HEK293 (cell line): Measurements from ENCODE around the gene E2F4.
A peak's percentile ranks its signal among the peaks of the same experiment; 100 is the strongest.

Experiments
- BCL11B ChIP-seq: fragments of 450-650 bp; formaldehyde crosslinking; IDR thresholded peaks from 2 replicates; pipeline ENCODE4 v1.5.1; 2016; ENCODE audit warnings: low read depth, missing biosample characterization, missing genetic modification characterization
- BCL6B ChIP-seq: fragments of 450-650 bp; formaldehyde crosslinking; IDR thresholded peaks from 2 replicates; pipeline ENCODE4 v1.5.1; 2017; ENCODE audit warnings: missing biosample characterization, missing genetic modification characterization
- FEZF1 ChIP-seq: fragments of 450-650 bp; formaldehyde crosslinking; IDR thresholded peaks from 2 replicates; pipeline ENCODE4 v1.5.1; 2016; ENCODE audit warnings: missing biosample characterization, missing genetic modification characterization
- HOXA7 ChIP-seq: sonication (generic); formaldehyde crosslinking; IDR thresholded peaks from 2 replicates; pipeline ENCODE4 v1.8.1; 2022; ENCODE audit warnings: missing genetic modification reagents, borderline replicate concordance
- HOXD13 ChIP-seq: sonication (generic); formaldehyde crosslinking; IDR thresholded peaks from 2 replicates; pipeline ENCODE4 v1.8.0; 2022; ENCODE audit warnings: missing genetic modification reagents, borderline replicate concordance
- PRDM1 ChIP-seq: fragments of 450-650 bp; formaldehyde crosslinking; IDR thresholded peaks from 2 replicates; pipeline ENCODE4; 2016; ENCODE audit warnings: missing biosample characterization, missing genetic modification characterization
- TSHZ1 ChIP-seq: fragments of 450-650 bp; formaldehyde crosslinking; IDR thresholded peaks from 2 replicates; pipeline ENCODE4 v1.5.1; 2016; ENCODE audit warnings: missing biosample characterization, missing genetic modification characterization, borderline replicate concordance
- ZBTB6 ChIP-seq: fragments of 450-650 bp; formaldehyde crosslinking; IDR thresholded peaks from 2 replicates; pipeline ENCODE4 v1.5.1; 2017; ENCODE audit warnings: missing biosample characterization, missing genetic modification characterization
- ZFP3 ChIP-seq: fragments of 450-650 bp; formaldehyde crosslinking; IDR thresholded peaks from 2 replicates; pipeline ENCODE4 v1.5.1; 2016; ENCODE audit warnings: low read depth, missing biosample characterization, missing genetic modification characterization
- ZNF114 ChIP-seq: fragments of 450-650 bp; formaldehyde crosslinking; IDR thresholded peaks from 2 replicates; pipeline ENCODE4 v1.5.0; 2017; ENCODE audit warnings: missing biosample characterization, missing genetic modification characterization
- ZNF121 ChIP-seq: fragments of 450-650 bp; formaldehyde crosslinking; IDR thresholded peaks from 2 replicates; pipeline ENCODE4 v1.5.1; 2016; ENCODE audit warnings: missing biosample characterization, missing genetic modification characterization
- ZNF138 ChIP-seq: fragments of 450-650 bp; formaldehyde crosslinking; IDR thresholded peaks from 2 replicates; pipeline ENCODE4 v1.5.1; 2016; ENCODE audit warnings: missing biosample characterization, missing genetic modification characterization, borderline replicate concordance
- ZNF148 ChIP-seq: fragments of 450-650 bp; formaldehyde crosslinking; IDR thresholded peaks from 2 replicates; pipeline ENCODE4 v1.5.0; 2017; ENCODE audit warnings: missing biosample characterization, missing genetic modification characterization, borderline replicate concordance
- ZNF202 ChIP-seq: fragments of 450-650 bp; formaldehyde crosslinking; IDR thresholded peaks from 2 replicates; pipeline ENCODE4 v1.5.1; 2016; ENCODE audit warnings: missing biosample characterization, missing genetic modification characterization, borderline replicate concordance
- ZNF354C ChIP-seq: fragments of 450-650 bp; formaldehyde crosslinking; IDR thresholded peaks from 2 replicates; pipeline ENCODE4 v1.5.1; 2016; ENCODE audit warnings: missing biosample characterization, missing genetic modification characterization, low read depth, borderline replicate concordance
- ZNF362 ChIP-seq: fragments of 450-650 bp; formaldehyde crosslinking; IDR thresholded peaks from 2 replicates; pipeline ENCODE4 v1.5.1; 2016; ENCODE audit warnings: missing biosample characterization, missing genetic modification characterization
- ZNF501 ChIP-seq: fragments of 450-650 bp; formaldehyde crosslinking; IDR thresholded peaks from 2 replicates; pipeline ENCODE4 v1.5.1; 2016; ENCODE audit warnings: missing biosample characterization, missing genetic modification characterization
- ZNF510 ChIP-seq: fragments of 450-650 bp; formaldehyde crosslinking; IDR thresholded peaks from 2 replicates; pipeline ENCODE4 v1.5.1; 2018; ENCODE audit warnings: mild to moderate bottlenecking, missing genetic modification characterization, missing biosample characterization; ENCODE audit not compliant: insufficient replicate concordance
- ZNF544 ChIP-seq: fragments of 450-650 bp; formaldehyde crosslinking; IDR thresholded peaks from 2 replicates; pipeline ENCODE4 v1.5.0; 2017; ENCODE audit warnings: missing biosample characterization, missing genetic modification characterization
- ZNF610 ChIP-seq: fragments of 450-650 bp; formaldehyde crosslinking; IDR thresholded peaks from 2 replicates; pipeline ENCODE4 v1.5.1; 2016; ENCODE audit warnings: missing biosample characterization, missing genetic modification characterization, borderline replicate concordance
- ZNF623 ChIP-seq: fragments of 450-650 bp; formaldehyde crosslinking; IDR thresholded peaks from 2 replicates; pipeline ENCODE4 v1.5.1; 2016; ENCODE audit warnings: missing biosample characterization, missing genetic modification characterization
- ZNF785 ChIP-seq: fragments of 450-650 bp; formaldehyde crosslinking; IDR thresholded peaks from 2 replicates; pipeline ENCODE4 v1.5.1; 2016; ENCODE audit warnings: missing biosample characterization, missing genetic modification characterization
- ZNF830 ChIP-seq: fragments of 450-650 bp; IDR thresholded peaks from 2 replicates; pipeline ENCODE4 v1.5.0; 2018; ENCODE audit warnings: missing biosample characterization, missing genetic modification characterization, low read depth, mild to moderate bottlenecking, moderate library complexity
- ZXDB ChIP-seq: fragments of 450-650 bp; formaldehyde crosslinking; IDR thresholded peaks from 2 replicates; pipeline ENCODE4 v1.5.1; 2016; ENCODE audit warnings: missing biosample characterization, missing genetic modification characterization
- TF ChIP-seq, protein P1 (sequence below): fragments of 450-650 bp; formaldehyde crosslinking; IDR thresholded peaks from 2 replicates; pipeline ENCODE4 v1.5.1; 2016; ENCODE audit warnings: missing biosample characterization, missing genetic modification characterization
- TF ChIP-seq, protein P2 (sequence below): fragments of 450-650 bp; IDR thresholded peaks from 2 replicates; pipeline ENCODE4 v1.5.1; 2018; ENCODE audit warnings: missing biosample characterization, mild to moderate bottlenecking, missing genetic modification characterization

E2F4 gene

DNA sequence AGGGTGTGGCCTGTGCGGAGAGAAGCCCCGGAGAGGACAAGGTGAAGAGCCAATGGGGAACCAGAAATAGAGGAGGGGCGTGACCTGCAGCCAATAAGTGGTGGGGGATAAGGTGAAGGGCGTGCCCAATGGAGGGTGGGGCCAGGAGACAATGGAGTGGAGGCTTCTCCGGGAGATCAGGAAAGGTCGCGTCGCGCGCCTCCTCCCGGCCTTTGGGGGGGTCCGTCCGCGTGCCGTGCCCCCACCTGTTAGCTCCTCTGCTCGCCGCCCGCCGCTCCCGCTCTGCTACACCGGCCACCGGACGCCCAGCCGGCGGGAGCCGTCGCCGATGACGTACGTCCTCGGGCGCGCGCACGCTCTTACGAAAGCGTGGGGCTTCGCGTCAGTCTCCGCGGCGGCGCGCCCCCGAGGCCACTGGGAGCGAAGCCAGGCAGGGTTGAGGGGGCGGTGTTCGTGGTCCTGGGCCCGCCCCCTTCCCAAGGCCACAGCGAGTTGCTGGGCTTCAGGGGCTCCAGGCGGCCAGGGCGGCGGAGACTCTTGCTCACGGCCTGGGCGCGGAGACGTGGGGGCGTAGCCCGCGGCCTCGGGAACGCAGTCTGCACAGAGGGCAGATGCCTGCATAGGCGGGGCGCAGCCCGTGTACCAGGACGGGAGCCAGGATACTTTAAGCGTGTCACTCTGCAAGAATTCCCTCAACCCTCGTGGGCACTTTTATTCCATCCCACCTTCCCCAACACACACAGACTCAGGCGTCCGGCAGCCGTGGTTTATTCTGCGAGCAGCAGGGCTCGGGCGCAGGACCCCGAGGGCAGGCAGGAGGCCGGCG is 8.1 kb upstream of the E2F4 start, which contains the start of gene MATCAP1 (continued):
- TF ChIP-seq, protein P1, sequence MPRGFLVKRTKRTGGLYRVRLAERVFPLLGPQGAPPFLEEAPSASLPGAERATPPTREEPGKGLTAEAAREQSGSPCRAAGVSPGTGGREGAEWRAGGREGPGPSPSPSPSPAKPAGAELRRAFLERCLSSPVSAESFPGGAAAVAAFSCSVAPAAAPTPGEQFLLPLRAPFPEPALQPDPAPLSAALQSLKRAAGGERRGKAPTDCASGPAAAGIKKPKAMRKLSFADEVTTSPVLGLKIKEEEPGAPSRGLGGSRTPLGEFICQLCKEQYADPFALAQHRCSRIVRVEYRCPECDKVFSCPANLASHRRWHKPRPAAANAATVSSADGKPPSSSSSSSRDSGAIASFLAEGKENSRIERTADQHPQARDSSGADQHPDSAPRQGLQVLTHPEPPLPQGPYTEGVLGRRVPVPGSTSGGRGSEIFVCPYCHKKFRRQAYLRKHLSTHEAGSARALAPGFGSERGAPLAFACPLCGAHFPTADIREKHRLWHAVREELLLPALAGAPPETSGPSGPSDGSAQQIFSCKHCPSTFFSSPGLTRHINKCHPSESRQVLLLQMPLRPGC (tag by site-specific recombination): no peak
- no peak for TF ChIP-seq ZNF202 (tag by site-specific recombination)
- TF ChIP-seq ZNF354C (tag by site-specific recombination): no peak
- TF ChIP-seq FEZF1 (tag by site-specific recombination): no peak
- no peak for TF ChIP-seq TSHZ1 (tag by site-specific recombination)
- no peak for TF ChIP-seq ZNF830 (tag by site-specific recombination)
- TF ChIP-seq ZNF148 (tag by site-specific recombination): no peak
- peak; percentile 9; the same call in 1 of the 2 replicates for TF ChIP-seq ZBTB6 (tag by site-specific recombination)
- TF ChIP-seq ZNF121 (tag by site-specific recombination): no peak
- TF ChIP-seq ZNF501: no peak
- no peak for TF ChIP-seq ZNF510
- no peak; the same call in 1 of the 2 replicates for TF ChIP-seq ZNF610 (tag by site-specific recombination)
- TF ChIP-seq, protein P2, sequence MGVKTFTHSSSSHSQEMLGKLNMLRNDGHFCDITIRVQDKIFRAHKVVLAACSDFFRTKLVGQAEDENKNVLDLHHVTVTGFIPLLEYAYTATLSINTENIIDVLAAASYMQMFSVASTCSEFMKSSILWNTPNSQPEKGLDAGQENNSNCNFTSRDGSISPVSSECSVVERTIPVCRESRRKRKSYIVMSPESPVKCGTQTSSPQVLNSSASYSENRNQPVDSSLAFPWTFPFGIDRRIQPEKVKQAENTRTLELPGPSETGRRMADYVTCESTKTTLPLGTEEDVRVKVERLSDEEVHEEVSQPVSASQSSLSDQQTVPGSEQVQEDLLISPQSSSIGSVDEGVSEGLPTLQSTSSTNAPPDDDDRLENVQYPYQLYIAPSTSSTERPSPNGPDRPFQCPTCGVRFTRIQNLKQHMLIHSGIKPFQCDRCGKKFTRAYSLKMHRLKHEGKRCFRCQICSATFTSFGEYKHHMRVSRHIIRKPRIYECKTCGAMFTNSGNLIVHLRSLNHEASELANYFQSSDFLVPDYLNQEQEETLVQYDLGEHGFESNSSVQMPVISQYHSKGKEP (tag by site-specific recombination): no peak
- TF ChIP-seq BCL6B: no peak
- TF ChIP-seq PRDM1 (tag by site-specific recombination): no peak
- no peak for TF ChIP-seq ZNF138 (tag by site-specific recombination)
- no peak for TF ChIP-seq ZNF114 (tag by site-specific recombination)
- TF ChIP-seq ZNF785 (tag by site-specific recombination): no peak
- no peak for TF ChIP-seq BCL11B (tag by site-specific recombination)
- TF ChIP-seq HOXA7 (CRISPR knock-in tag): no peak
- no peak for TF ChIP-seq ZNF623 (tag by site-specific recombination)
- TF ChIP-seq ZNF544 (tag by site-specific recombination): no peak
- no peak for TF ChIP-seq HOXD13 (CRISPR knock-in tag)
- peak; percentile 83 for TF ChIP-seq ZXDB (tag by site-specific recombination)
- no peak for TF ChIP-seq ZNF362 (tag by site-specific recombination)
- TF ChIP-seq ZFP3 (tag by site-specific recombination): no peak
